A673 (cell line): Measurements from ENCODE around the gene BRAT1.

Experiments
- CTCF ChIP-seq: fragments of 300-800, 200-600 bp; sonication (generic); conservative IDR thresholded peaks from 2 replicates; pipeline ENCODE4 v1.5.1; 2017; ENCODE audit warnings: low read depth, mild to moderate bottlenecking, antibody characterized with exemption, low read length, moderate library complexity, mixed read lengths
- EZH2 ChIP-seq: fragments of 200-600 bp; sonication (generic); IDR thresholded peaks from 2 replicates; pipeline ENCODE4 v1.6.1; 2017; ENCODE audit warnings: borderline replicate concordance, low read depth, mild to moderate bottlenecking, mixed read lengths, antibody characterized with exemption, low read length; ENCODE audit not compliant: poor library complexity, severe bottlenecking

GRCh38 chr7:2502647-2502966, 52.7 kb downstream of the BRAT1 start:
- TF ChIP-seq CTCF = no peak
- TF ChIP-seq EZH2 = no peak
